Upper lobe of right lung (tissue), 1 donor: ENCODE measurements around the gene APOB. TPM values are rescaled to one million over a fixed set of nuclear protein-coding genes. Genes with fewer than 3 reads are reported as not detected.

Experiments used
- ATAC-seq: fragments of 200-7000 bp; cut with Tn5 transposase; one replicate; pipeline ENCODE4 v1.9.1; 2020; ENCODE audit warnings: mild to moderate bottlenecking, moderate library complexity
- DNase-seq: peaks from one replicate; pipeline ENCODE4 v3.0.0-alpha.2; 2020
- H3K27ac ChIP-seq: fragments of 200-600 bp; one replicate; pipeline ENCODE4 v1.8.0; 2022
- H3K27me3 ChIP-seq: fragments of 200-600 bp; one replicate; pipeline ENCODE4 v1.8.0; 2022; ENCODE audit warnings: mild to moderate bottlenecking
- H3K36me3 ChIP-seq: fragments of 200-600 bp; one replicate; pipeline ENCODE4 v1.8.0; 2022
- H3K4me1 ChIP-seq: fragments of 200-600 bp; one replicate; pipeline ENCODE4 v1.8.0; 2022
- H3K4me3 ChIP-seq: fragments of 200-600 bp; one replicate; pipeline ENCODE4 v1.8.0; 2022; ENCODE audit warnings: mild to moderate bottlenecking
- H3K9me3 ChIP-seq: fragments of 200-600 bp; one replicate; pipeline ENCODE4 v1.8.0; 2022
- CTCF ChIP-seq: fragments of 200-600 bp; IDR thresholded peaks from one replicate; pipeline ENCODE4 v1.8.0; 2022; ENCODE audit warnings: antibody characterized with exemption
- intact Hi-C: fragments of 100-400 bp; cut with DNase I; formaldehyde crosslinking; loops from one replicate; pipeline ENCODE4 v1.11.0; 2022
- total RNA-seq: library from RNA; stranded (reverse); fragmentation: NEBNext Ultra II Directional; extraction: Animal tissue kit (Norgen Biotek cat#: 25700); gene quantifications from one replicate; pipeline ENCODE4 v1.2.1, GENCODE V29; 2021
- donor health status: DM: no; HTN: yes; CAD: no; lungs with severe emphysema.

Gene APOB
- total RNA-seq, 1 donor from 2014 or later, result 0.49 TPM

GRCh38 chr2:21042958-21043743 is 722 bp downstream of the APOB start:
- Histone ChIP-seq H3K27me3 (no peaks in the 10 kb centered on the region), H3K36me3 (no peaks in the 10 kb centered on the region), H3K9me3 (no peaks in the 10 kb centered on the region), H3K27ac (no peak overlapping the region), H3K4me3 (no peak overlapping the region), H3K4me1 (peaks cover 13% of the 10 kb centered on the region)
- ATAC-seq, result peak; percentile 76
- peak; percentile 77 for DNase-seq
- intact Hi-C loops, result loop anchor here (10.0 kb wide), 1 partner anchor 72 kb away; no protein-coding TSS in a partner anchor
- TF ChIP-seq CTCF, result peak; percentile 98

GRCh38 chr2:21042708-21042957 is 1.2 kb downstream of the APOB start:
- Histone ChIP-seq H3K27ac (peak overlapping the region; percentile 0), H3K9me3 (no peaks in the 10 kb centered on the region), H3K36me3 (no peaks in the 10 kb centered on the region), H3K4me3 (no peak overlapping the region), H3K4me1 (peaks cover 17% of the 10 kb centered on the region), H3K27me3 (no peaks in the 10 kb centered on the region)
- intact Hi-C loops, result loop anchor here (10.0 kb wide), 1 partner anchor 72 kb away; no protein-coding TSS in a partner anchor
- no peak for ATAC-seq
- TF ChIP-seq CTCF, result no peak
- DNase-seq, result no peak

DNA sequence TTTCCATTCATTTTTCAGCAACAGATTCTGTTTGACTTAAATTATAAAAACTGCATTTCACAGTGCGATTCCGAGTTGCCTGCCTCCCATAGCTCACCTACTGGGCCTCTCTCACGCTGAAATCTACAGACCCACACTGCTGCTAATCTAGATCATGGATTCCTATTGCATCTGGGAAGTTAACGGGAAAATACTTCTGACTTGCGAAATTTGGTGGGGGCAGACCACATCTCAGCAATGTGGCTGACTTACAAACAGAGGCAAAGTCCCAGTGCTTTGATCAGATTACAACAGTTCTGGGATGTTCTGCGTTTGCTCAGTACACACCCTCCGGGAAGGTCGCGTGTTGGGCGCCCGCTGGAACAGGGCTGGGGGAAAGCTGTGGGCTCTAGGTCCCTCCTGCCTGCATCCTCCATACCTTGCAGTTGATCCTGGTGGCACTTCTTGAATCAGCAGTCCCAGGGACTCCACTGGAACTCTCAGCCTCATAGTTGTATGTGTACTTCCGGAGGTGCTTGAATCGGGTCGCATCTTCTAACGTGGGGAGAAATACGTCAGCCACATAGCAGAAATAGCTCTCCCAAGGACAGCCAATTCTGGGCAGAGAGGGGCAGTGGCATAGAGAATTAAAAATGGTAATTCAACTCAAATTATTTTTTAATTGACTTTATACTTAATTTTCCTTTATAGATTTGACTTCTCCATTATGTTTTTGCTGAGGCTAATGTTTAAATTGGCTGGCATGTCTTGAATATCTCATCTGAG is 1.7 kb downstream of the APOB start:
- TF ChIP-seq CTCF, result no peak
- H3K4me1 ChIP-seq, result peaks cover 17% of the 10 kb centered on the region
- no peak overlapping the region for H3K4me3 ChIP-seq
- intact Hi-C loops, result loop anchor here (10.0 kb wide), 1 partner anchor 73 kb away; no protein-coding TSS in a partner anchor
- H3K36me3 ChIP-seq, result no peaks in the 10 kb centered on the region
- no peaks in the 10 kb centered on the region for H3K9me3 ChIP-seq
- H3K27me3 ChIP-seq, result no peaks in the 10 kb centered on the region
- DNase-seq (no peak), ATAC-seq (no peak)
- H3K27ac ChIP-seq, result peak overlapping the region; percentile 0

- Histone ChIP-seq H3K27me3 (no peaks in the 10 kb centered on the region), H3K27ac (no peak overlapping the region), H3K4me3 (no peak overlapping the region), H3K9me3 (no peaks in the 10 kb centered on the region), H3K36me3 (no peaks in the 10 kb centered on the region), H3K4me1 (peaks cover 17% of the 10 kb centered on the region)
- DNase-seq (no peak), ATAC-seq (no peak)
- no peak for TF ChIP-seq CTCF
- intact Hi-C loops, result loop anchor here (10.0 kb wide), 1 partner anchor 73 kb away; no protein-coding TSS in a partner anchor
These were observed 2.4 kb downstream of the APOB start for GRCh38 chr2:21041462-21041861.

GRCh38 chr2:21040468-21041377 is 3.1 kb downstream of the APOB start:
- H3K4me3 ChIP-seq, result no peak overlapping the region
- no peaks in the 10 kb centered on the region for H3K36me3 ChIP-seq
- DNase-seq, result no peak
- no peak overlapping the region for H3K27ac ChIP-seq
- H3K27me3 ChIP-seq, result no peaks in the 10 kb centered on the region
- ATAC-seq, result no peak
- intact Hi-C loops, result loop anchor here (10.0 kb wide), 1 partner anchor 74 kb away; no protein-coding TSS in a partner anchor
- TF ChIP-seq CTCF, result no peak
- peaks cover 17% of the 10 kb centered on the region for H3K4me1 ChIP-seq
- H3K9me3 ChIP-seq, result no peaks in the 10 kb centered on the region
